HUES64 (cell line): ENCODE measurements around the gene CDH10. TPM values are rescaled to one million over a fixed set of nuclear protein-coding genes. Genes with fewer than 3 reads are reported as not detected.

Source experiments
- H3K27ac ChIP-seq: 2 replicates; pipeline ENCODE4 v1.7.0; 2013; ENCODE audit warnings: low read depth, low read length, inconsistent platforms
- H3K27me3 ChIP-seq: 2 replicates; pipeline ENCODE4 v1.6.1; 2013; ENCODE audit warnings: mild to moderate bottlenecking, low read length; ENCODE audit not compliant: insufficient read depth
- H3K36me3 ChIP-seq: 2 replicates; pipeline ENCODE4 v1.6.1; 2013; ENCODE audit warnings: mild to moderate bottlenecking, low read length; ENCODE audit not compliant: insufficient read depth
- H3K4me1 ChIP-seq: 2 replicates; pipeline ENCODE4 v1.6.1; 2013; ENCODE audit warnings: mild to moderate bottlenecking, low read length, moderate library complexity; ENCODE audit not compliant: insufficient read depth
- H3K4me3 ChIP-seq: 2 replicates; pipeline ENCODE4 v1.5.1; 2013; ENCODE audit warnings: mild to moderate bottlenecking, low read length, moderate library complexity
- H3K9ac ChIP-seq: 2 replicates; pipeline ENCODE4 v1.6.1; 2013; ENCODE audit warnings: mild to moderate bottlenecking, low read depth, low read length
- H3K9me3 ChIP-seq: 2 replicates; pipeline ENCODE4 v1.6.1; 2013; ENCODE audit warnings: low read depth, low read length; ENCODE audit not compliant: insufficient read depth
- WGBS: fragments of 150-250, 120-280 bp; methylation state at CpG from one replicate; pipeline ENCODE4 v1.1.7; 2013; ENCODE audit warnings: missing lambda C conversion rate; 5-methylcytosine and 5-hydroxymethylcytosine counted together
- polyA plus RNA-seq, 2 experiments: library from polyadenylated mRNA; stranded (reverse); fragments of 50-300 nt; gene quantifications; one replicate each; pipeline ENCODE4 v1.2.3, GENCODE V29; 2013

The CDH10 gene
- 2.0 TPM for polyA plus RNA-seq (2013, experiment 1 of 2)
- polyA plus RNA-seq (2013, experiment 2 of 2): 3.0 TPM

DNA sequence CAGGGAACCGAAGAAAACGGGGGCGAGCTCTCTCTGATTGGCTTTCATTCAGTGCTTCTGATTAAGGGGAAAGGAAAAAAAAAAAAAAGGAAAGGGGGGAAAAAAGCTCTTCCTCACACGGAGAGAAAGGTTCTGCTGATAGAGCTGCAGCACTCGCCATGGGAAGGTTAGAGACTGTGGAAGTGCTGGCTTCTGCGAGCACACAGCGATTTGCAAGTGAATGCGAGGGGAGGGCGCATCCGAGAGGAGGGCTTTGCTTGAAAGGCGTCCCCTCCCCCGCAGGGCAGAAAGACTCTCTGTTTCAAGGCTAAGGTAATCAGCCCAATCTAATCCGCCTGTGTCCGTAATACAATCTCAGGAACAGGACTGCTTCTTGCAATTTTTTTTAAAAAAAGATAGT lies at the start of gene CDH10:
Gene CDH10, minus strand, starts transcription at position 218 of the 400 bp plus-strand sequence. CDS start 51,488 bp downstream, outside the sequence.
- Histone ChIP-seq H3K4me3 (peak within 1 kb of the TSS; percentile 53), H3K9me3 (no peaks in the 10 kb centered on the region), H3K4me1 (peaks cover 23% of the 10 kb centered on the region), H3K27ac (peak within 1 kb of the TSS; percentile 36; the same call in 1 of the 2 replicates), H3K9ac (no peak within 1 kb of the TSS), H3K27me3 (peaks cover 19% of the 10 kb centered on the region), H3K36me3 (no peaks in the 10 kb centered on the region)
- WGBS: 0% methylated on average over 14 of the region's 14 CpGs

DNA sequence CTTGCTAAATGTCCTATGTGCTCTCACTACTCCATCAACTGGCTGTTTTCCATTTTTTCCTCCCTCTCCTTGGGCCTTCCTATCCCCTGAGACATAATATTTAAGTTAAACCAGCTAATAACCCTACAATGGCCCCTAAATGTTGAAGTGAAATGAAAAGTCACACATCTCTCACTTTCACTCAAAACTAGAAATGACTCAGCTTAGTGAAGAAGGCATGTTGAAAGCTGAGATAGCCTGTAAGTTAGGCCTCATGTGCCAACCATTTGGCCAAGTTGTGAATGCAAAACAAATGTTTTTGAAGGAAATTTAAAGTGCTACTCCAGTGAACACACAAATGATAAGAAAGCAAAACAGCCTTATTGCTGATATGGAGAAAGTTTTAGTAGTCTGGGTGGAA lies 48.8 kb upstream of the CDH10 start:
- H3K4me3 ChIP-seq: no peak overlapping the region
- H3K27ac ChIP-seq: no peak overlapping the region
- H3K4me1 ChIP-seq: no peaks in the 10 kb centered on the region
- no peaks in the 10 kb centered on the region for H3K27me3 ChIP-seq
- peaks cover 10% of the 10 kb centered on the region for H3K9me3 ChIP-seq
- H3K9ac ChIP-seq: no peak overlapping the region
- no peaks in the 10 kb centered on the region for H3K36me3 ChIP-seq

DNA sequence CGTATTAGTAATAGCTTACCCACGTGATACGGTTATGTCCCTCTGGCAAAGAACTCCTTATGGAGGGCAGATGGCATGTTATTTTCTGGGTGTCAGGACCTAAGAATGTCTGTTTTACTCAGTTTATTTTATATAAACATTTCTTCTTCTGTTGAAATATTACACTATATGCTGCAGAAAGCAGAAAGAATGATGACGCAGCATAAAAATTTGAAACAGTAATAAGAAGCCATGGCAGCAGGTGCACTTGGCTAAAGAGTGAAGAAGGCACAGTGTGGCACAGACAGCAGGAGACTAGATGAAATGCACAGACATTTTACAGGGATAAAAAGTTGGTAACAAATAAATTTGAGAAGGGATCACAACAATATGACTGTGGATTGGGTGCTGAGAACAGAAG lies 46.3 kb upstream of the CDH10 start:
- 98% methylated on average over 4 of the region's 4 CpGs for WGBS
- Histone ChIP-seq H3K27ac (no peak overlapping the region), H3K4me3 (no peak overlapping the region)

DNA sequence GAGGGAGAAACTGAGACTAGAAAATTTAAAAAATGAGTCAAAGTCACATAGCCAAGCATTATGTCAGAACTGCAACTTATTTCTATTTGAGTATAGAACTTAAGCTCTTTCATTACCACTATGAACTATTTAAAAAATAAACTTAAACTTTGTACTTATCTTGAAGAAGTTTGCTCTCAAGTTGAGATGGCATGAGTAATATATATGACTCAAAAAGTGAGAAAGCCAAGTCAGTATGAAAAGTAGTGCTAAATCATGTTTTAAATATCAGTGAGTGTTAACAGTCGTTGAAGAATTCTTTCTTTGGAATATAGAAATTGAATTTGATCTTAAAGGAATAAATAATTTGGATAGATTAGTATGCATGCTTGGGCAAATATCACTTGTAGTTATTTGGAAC lies 36.3 kb upstream of the CDH10 start:
- Histone ChIP-seq H3K27ac (no peak overlapping the region), H3K27me3 (no peaks in the 10 kb centered on the region), H3K36me3 (no peaks in the 10 kb centered on the region), H3K4me1 (no peaks in the 10 kb centered on the region), H3K9me3 (peaks cover 41% of the 10 kb centered on the region), H3K4me3 (no peak overlapping the region), H3K9ac (no peak overlapping the region)
- WGBS: 88% methylated on average over 1 of the region's 1 CpG

More for the DNA sequence above, 46.3 kb upstream of the CDH10 start:
- no peaks in the 10 kb centered on the region for H3K4me1 ChIP-seq
- no peaks in the 10 kb centered on the region for H3K27me3 ChIP-seq
- H3K36me3 ChIP-seq: no peaks in the 10 kb centered on the region
- peaks cover 25% of the 10 kb centered on the region for H3K9me3 ChIP-seq
- no peak overlapping the region for H3K9ac ChIP-seq

DNA sequence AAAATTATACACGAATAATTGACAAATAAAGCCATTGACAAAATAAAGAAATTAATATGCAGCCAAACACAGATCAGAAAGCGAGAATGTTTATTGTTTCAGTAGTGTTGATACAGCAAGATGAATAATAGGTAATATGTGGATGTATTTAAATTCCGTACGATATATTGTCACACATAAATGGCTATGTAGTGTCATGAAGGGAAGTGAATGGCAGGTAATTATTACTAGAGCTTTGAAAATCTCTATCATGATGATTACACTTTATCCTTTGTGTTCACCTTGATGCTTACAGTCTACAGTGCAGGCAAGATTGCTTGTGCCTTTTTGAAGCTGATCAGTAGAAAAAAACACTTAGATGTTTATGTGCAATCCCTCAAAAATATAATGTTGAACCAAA lies 23.3 kb upstream of the CDH10 start:
- Histone ChIP-seq H3K27ac (no peak overlapping the region), H3K9me3 (no peaks in the 10 kb centered on the region; the same call in 1 of the 2 replicates), H3K4me1 (no peaks in the 10 kb centered on the region), H3K4me3 (no peak overlapping the region), H3K27me3 (no peaks in the 10 kb centered on the region), H3K9ac (no peak overlapping the region), H3K36me3 (no peaks in the 10 kb centered on the region)
- 96% methylated on average over 4 of the region's 4 CpGs for WGBS

DNA sequence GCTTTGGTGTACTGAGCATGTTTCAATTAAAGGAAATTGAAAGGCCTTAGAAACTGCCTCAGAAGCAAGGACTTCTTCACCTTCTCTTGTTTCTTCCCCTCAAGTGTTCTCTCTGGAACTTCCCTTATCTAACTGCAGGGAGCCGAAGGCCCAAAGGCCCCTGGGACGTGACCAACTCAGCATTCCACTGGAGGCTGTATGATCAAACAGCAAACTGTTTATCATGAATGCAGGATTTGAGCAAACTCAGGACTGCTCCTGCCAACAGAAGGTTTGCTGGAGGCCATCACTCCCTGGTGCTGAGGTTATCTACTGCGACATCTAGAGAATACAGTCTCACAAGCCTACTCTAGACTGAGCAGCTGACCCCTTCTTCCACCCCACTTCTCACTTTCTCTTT lies 4.8 kb upstream of the CDH10 start:
- 84% methylated on average over 3 of the region's 3 CpGs for WGBS

DNA sequence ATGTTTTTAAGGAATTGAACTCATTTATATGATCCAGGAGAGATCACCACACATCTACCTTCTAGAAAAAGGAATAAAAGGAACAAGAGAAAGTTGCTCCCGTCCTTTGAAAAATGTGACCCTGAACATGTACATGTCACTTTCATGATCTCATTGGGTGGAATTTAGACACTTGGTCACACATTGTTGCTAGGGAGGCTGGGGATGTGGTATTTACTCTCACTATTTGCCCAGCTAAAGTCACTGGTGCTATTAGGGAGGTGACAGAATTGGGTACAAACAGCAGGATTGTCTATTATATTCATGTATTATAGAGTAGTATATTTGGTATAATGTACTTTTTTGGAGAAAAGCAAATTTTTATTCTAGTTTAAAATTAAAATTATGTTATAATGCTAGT lies 2.1 kb upstream of the CDH10 start:
- H3K4me1 ChIP-seq: peaks cover 36% of the 10 kb centered on the region
- 92% methylated on average over 1 of the region's 1 CpG for WGBS
- H3K27me3 ChIP-seq: peaks cover 19% of the 10 kb centered on the region
- no peak overlapping the region for H3K27ac ChIP-seq
- no peak overlapping the region for H3K9ac ChIP-seq
- no peaks in the 10 kb centered on the region for H3K9me3 ChIP-seq
- H3K36me3 ChIP-seq: no peaks in the 10 kb centered on the region
- H3K4me3 ChIP-seq: no peak overlapping the region

More for the DNA sequence above, 4.8 kb upstream of the CDH10 start:
- H3K4me1 ChIP-seq: peaks cover 22% of the 10 kb centered on the region
- H3K27me3 ChIP-seq: no peaks in the 10 kb centered on the region
- no peaks in the 10 kb centered on the region; the same call in 1 of the 2 replicates for H3K9me3 ChIP-seq
- no peak overlapping the region for H3K27ac ChIP-seq
- no peak overlapping the region for H3K4me3 ChIP-seq
- no peaks in the 10 kb centered on the region for H3K36me3 ChIP-seq
- H3K9ac ChIP-seq: no peak overlapping the region

DNA sequence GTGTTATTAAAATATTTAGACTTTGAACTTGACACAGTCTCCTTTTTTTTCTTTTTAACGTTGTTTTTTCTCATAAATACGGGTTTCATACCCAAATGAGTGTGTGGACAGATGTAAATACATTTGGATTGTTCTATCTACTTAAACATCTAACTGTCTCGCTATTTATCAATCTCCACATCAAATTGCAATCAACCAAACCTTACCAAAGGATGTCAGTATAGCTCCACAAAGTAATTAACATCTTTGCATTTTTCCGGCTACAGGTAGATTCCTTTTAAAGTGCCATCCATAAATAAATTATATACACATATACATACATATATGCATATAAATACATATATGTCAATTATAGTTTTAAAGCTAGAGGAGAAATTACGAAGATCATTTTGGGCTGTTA lies 705 bp upstream of the CDH10 start:
- H3K36me3 ChIP-seq: no peaks in the 10 kb centered on the region
- no peak overlapping the region for H3K9ac ChIP-seq
- no peaks in the 10 kb centered on the region for H3K9me3 ChIP-seq
- peak overlapping the region; percentile 53 for H3K4me3 ChIP-seq
- H3K4me1 ChIP-seq: peaks cover 24% of the 10 kb centered on the region
- 85% methylated on average over 2 of the region's 5 CpGs for WGBS
- H3K27ac ChIP-seq: no peak overlapping the region
- peaks cover 19% of the 10 kb centered on the region for H3K27me3 ChIP-seq

DNA sequence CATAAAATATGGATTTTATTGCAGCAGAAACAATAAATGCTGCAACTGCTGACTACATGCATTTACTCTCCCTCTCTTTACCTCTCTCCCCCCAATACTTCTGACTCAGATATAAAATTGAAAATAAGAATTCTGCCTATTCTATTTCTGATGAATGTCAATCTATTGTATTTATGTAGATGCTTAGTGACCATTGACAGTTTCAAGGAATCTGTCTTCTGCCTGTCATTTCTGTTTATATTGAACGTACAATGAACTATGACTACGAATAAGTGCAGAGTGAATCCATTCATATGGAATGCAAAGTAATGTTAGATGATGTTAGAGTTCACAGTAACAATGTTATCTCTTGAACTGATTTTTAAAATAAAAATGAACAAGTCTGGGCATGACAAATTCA lies 898 bp downstream of the CDH10 start:
- Histone ChIP-seq H3K27ac (no peak overlapping the region), H3K4me3 (peak overlapping the region; percentile 53), H3K4me1 (peaks cover 23% of the 10 kb centered on the region), H3K36me3 (no peaks in the 10 kb centered on the region), H3K9me3 (no peaks in the 10 kb centered on the region), H3K27me3 (peaks cover 19% of the 10 kb centered on the region), H3K9ac (no peak overlapping the region)
- WGBS: 59% methylated on average over 2 of the region's 2 CpGs

DNA sequence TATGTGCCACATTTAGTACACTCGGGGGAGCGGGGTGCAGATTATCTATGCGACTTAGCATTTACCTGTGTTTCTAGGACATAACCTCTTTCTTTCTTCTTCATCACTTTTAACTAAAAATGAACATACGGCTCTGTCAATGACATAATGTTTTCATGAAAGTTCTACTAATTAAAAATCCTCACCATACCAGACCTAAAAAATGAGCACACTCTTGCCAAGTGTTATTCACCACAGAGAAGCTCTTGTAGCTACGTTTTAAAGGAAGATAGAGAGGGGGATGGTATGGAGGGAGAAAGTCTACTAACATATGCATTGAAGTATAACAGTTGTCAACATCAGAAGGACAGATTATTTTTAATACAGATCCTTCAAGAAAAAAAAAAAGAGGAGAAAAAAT lies 1.6 kb downstream of the CDH10 start:
- no peak overlapping the region for H3K4me3 ChIP-seq

DNA sequence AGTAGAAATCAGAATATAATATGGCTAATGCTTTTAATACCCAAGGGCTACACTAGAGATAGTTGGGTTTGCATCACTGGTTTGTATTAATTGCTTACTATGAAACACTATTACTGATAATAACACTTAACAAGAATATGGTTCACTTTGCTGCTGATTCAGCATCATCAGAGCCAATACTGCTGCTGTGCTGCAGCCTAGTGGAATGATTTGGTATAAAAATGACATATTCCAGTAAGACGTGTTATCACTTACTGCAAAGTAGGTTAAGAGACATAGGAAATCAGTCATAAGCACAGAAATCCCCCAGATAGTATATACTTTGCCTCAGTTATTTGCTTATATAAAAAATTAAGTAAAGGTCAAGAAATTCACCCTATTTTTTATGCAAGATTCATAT lies 2.8 kb downstream of the CDH10 start:
- Histone ChIP-seq H3K27ac (no peak overlapping the region), H3K36me3 (no peaks in the 10 kb centered on the region), H3K4me1 (peaks cover 23% of the 10 kb centered on the region), H3K4me3 (no peak overlapping the region), H3K27me3 (peaks cover 19% of the 10 kb centered on the region), H3K9me3 (no peaks in the 10 kb centered on the region), H3K9ac (no peak overlapping the region)
- no CpG with 5 or more reads among the region's 1 CpG for WGBS

More for the DNA sequence above, 1.6 kb downstream of the CDH10 start:
- no peaks in the 10 kb centered on the region for H3K9me3 ChIP-seq
- 75% methylated on average over 4 of the region's 5 CpGs for WGBS
- H3K4me1 ChIP-seq: peaks cover 23% of the 10 kb centered on the region
- H3K36me3 ChIP-seq: no peaks in the 10 kb centered on the region
- H3K27ac ChIP-seq: no peak overlapping the region
- H3K9ac ChIP-seq: no peak overlapping the region
- H3K27me3 ChIP-seq: peaks cover 19% of the 10 kb centered on the region

DNA sequence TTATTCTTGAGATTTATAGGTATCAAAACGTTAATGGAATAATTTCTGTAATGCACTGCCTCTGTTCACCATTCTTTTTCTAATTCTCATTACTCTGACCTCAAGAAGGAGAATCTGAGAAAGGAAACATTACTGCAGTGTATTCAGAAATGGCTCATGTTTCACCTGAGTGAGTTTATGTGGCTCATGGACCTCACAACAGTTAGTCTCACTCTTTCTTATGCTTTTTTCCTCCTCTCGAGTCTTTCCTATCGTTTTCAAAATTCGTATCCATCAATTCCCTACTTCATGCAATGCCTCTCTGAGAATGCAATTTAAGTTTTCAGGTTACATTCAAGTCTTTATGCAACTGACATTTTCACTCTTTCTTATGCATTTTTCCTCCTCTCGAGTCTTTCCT lies 9.6 kb downstream of the CDH10 start:
- Histone ChIP-seq H3K9me3 (no peaks in the 10 kb centered on the region), H3K4me3 (no peak overlapping the region), H3K36me3 (no peaks in the 10 kb centered on the region), H3K9ac (no peak overlapping the region), H3K27me3 (no peaks in the 10 kb centered on the region), H3K4me1 (peaks cover 6% of the 10 kb centered on the region; the same call in 1 of the 2 replicates), H3K27ac (no peak overlapping the region)
- 73% methylated on average over 5 of the region's 5 CpGs for WGBS
